GM23338 (cell line): Measurements from ENCODE around the gene DRC1. TPM values are rescaled to one million over a fixed set of nuclear protein-coding genes. Genes with fewer than 3 reads are reported as not detected.

Source experiments
- ATAC-seq: fragments of 200-7000 bp; cut with Tn5 transposase; 3 replicates; pipeline ENCODE4 v1.9.1; 2020
- DNase-seq: peaks from one replicate; pipeline ENCODE4 v3.0.0-alpha.2; 2015; ENCODE audit warnings: low spot score
- H2AFZ ChIP-seq: fragments of 200-600 bp; sonication (generic); 2 replicates; pipeline ENCODE4 v1.8.0; 2016; ENCODE audit warnings: antibody characterized with exemption, mild to moderate bottlenecking, moderate library complexity
- H3F3A ChIP-seq: fragments of 200-600 bp; sonication (generic); replicated peaks from 2 replicates; pipeline ENCODE4 v1.8.0; 2017; ENCODE audit warnings: antibody characterized with exemption, mixed run types, low read depth
- H3K27ac ChIP-seq: fragments of 200-600 bp; sonication (generic); 2 replicates; pipeline ENCODE4 v1.6.1; 2016; ENCODE audit warnings: low read depth
- H3K27me3 ChIP-seq: fragments of 200-600 bp; sonication (generic); 2 replicates; pipeline ENCODE4 v1.8.0; 2016; ENCODE audit warnings: mild to moderate bottlenecking, mixed run types, moderate library complexity; ENCODE audit not compliant: insufficient read depth
- H3K36me3 ChIP-seq: fragments of 200-600 bp; sonication (generic); 2 replicates; pipeline ENCODE4 v1.8.0; 2016; ENCODE audit warnings: mild to moderate bottlenecking; ENCODE audit not compliant: insufficient read depth
- H3K4me1 ChIP-seq: fragments of 200-600 bp; sonication (generic); 2 replicates; pipeline ENCODE4 v1.8.0; 2016; ENCODE audit warnings: mild to moderate bottlenecking, moderate library complexity; ENCODE audit not compliant: insufficient read depth
- H3K4me2 ChIP-seq: fragments of 200-600 bp; sonication (generic); 2 replicates; pipeline ENCODE4 v1.7.1; 2017; ENCODE audit warnings: mixed run types
- H3K4me3 ChIP-seq: fragments of 200-600 bp; sonication (generic); 2 replicates; pipeline ENCODE4 v1.6.1; 2016; ENCODE audit warnings: mixed run types
- H3K79me2 ChIP-seq: fragments of 200-600 bp; sonication (generic); replicated peaks from 2 replicates; pipeline ENCODE4 v1.8.0; 2017; ENCODE audit warnings: mild to moderate bottlenecking; ENCODE audit not compliant: insufficient read depth
- H3K9me2 ChIP-seq: fragments of 200-600 bp; sonication (generic); 2 replicates; pipeline ENCODE4 v1.8.0; 2017; ENCODE audit not compliant: insufficient read depth
- H4K20me1 ChIP-seq: fragments of 200-600 bp; sonication (generic); replicated peaks from 2 replicates; pipeline ENCODE4 v1.8.0; 2017; ENCODE audit warnings: mild to moderate bottlenecking; ENCODE audit not compliant: insufficient read depth
- H3K27ac Mint-ChIP-seq: 2 replicates; pipeline ENCODE4 v1.8.0; 2020; ENCODE audit warnings: inconsistent platforms, mild to moderate bottlenecking, moderate library complexity, mixed read lengths
- H3K27me3 Mint-ChIP-seq: 3 replicates; pipeline ENCODE4 v1.8.0; 2022; ENCODE audit warnings: low read depth, mild to moderate bottlenecking, moderate library complexity, mixed read lengths, inconsistent platforms; ENCODE audit not compliant: insufficient read depth, poor library complexity
- H3K36me3 Mint-ChIP-seq: 3 replicates; pipeline ENCODE4 v1.8.0; 2021; ENCODE audit warnings: low read depth, mild to moderate bottlenecking, inconsistent platforms, moderate library complexity, mixed read lengths
- H3K4me1 Mint-ChIP-seq: 3 replicates; pipeline ENCODE4 v1.8.0; 2020; ENCODE audit warnings: mild to moderate bottlenecking, inconsistent platforms, mixed read lengths
- H3K4me3 Mint-ChIP-seq: 3 replicates; pipeline ENCODE4 v1.8.0; 2021; ENCODE audit warnings: moderate library complexity, mild to moderate bottlenecking, inconsistent platforms, mixed read lengths
- H3K9me3 Mint-ChIP-seq: 3 replicates; pipeline ENCODE4 v1.8.0; 2020; ENCODE audit warnings: moderate library complexity, mild to moderate bottlenecking, inconsistent platforms, mixed read lengths
- CREB1 ChIP-seq: fragments of 250-450 bp; sonication (Bioruptor Pico); IDR thresholded peaks from 2 replicates; pipeline ENCODE4 v1.5.0; 2020; ENCODE audit warnings: low read depth, mild to moderate bottlenecking, moderate library complexity
- EZH2 ChIP-seq: fragments of 200-600 bp; sonication (generic); IDR thresholded peaks from one replicate; pipeline ENCODE4 v1.8.0; 2017; ENCODE audit warnings: antibody characterized with exemption, mild to moderate bottlenecking, low read depth; ENCODE audit not compliant: unreplicated experiment
- EZH2phosphoT487 ChIP-seq: fragments of 200-600 bp; sonication (generic); IDR thresholded peaks from one replicate; pipeline ENCODE4 v1.8.1; 2018; ENCODE audit warnings: antibody characterized with exemption; ENCODE audit not compliant: unreplicated experiment
- JUNB ChIP-seq: IDR thresholded peaks from one replicate; pipeline ENCODE4 v1.6.1; 2016; ENCODE audit warnings: antibody characterized with exemption; ENCODE audit not compliant: unreplicated experiment
- NANOG ChIP-seq: IDR thresholded peaks from 2 replicates; pipeline ENCODE4 v1.6.1; 2016; ENCODE audit warnings: antibody characterized with exemption, borderline replicate concordance
- POLR2AphosphoS5 ChIP-seq: IDR thresholded peaks from 2 replicates; pipeline ENCODE4 v1.6.1; 2016; ENCODE audit warnings: antibody characterized with exemption, low read depth
- REST ChIP-seq: IDR thresholded peaks from one replicate; pipeline ENCODE4 v1.6.1; 2018; ENCODE audit warnings: antibody characterized with exemption; ENCODE audit not compliant: unreplicated experiment
- STAT1 ChIP-seq: IDR thresholded peaks from one replicate; pipeline ENCODE4 v1.6.1; 2016; ENCODE audit warnings: antibody characterized with exemption; ENCODE audit not compliant: unreplicated experiment
- ZNF114 ChIP-seq: fragments of 250-450 bp; sonication (Bioruptor Pico); IDR thresholded peaks from 2 replicates; pipeline ENCODE4 v1.5.0; 2020; ENCODE audit warnings: mild to moderate bottlenecking, moderate library complexity
- ZNF331 ChIP-seq: fragments of 250-450 bp; sonication (Bioruptor Pico); IDR thresholded peaks from 2 replicates; pipeline ENCODE4 v1.5.0; 2020; ENCODE audit warnings: low read depth, mild to moderate bottlenecking, moderate library complexity
- polyA plus RNA-seq: library from polyadenylated mRNA; unstranded; fragments of >200 nt; fragmentation: Nextera tagmentation; extraction: Ambion mirVana; gene quantifications from 2 replicates; pipeline ENCODE4 v1.2.1, GENCODE V29; 2016
- total RNA-seq: library from RNA; depleted of rRNA; stranded (reverse); fragments of >200 nt; shearing (Covaris generic); gene quantifications from 2 replicates; pipeline ENCODE4 v1.2.3, GENCODE V29; 2014
- TF ChIP-seq, protein P1 (sequence below), 2 experiments: fragments of 200-600 bp in 1 of 2; sonication (generic) in 1 of 2; conservative IDR thresholded peaks; 2 replicates each; pipeline versions ENCODE4 v1.5.1 to v1.6.1; 2016 to 2017; ENCODE audit warnings: antibody characterized with exemption in 2 of 2, low read depth in 2 of 2, mild to moderate bottlenecking in 2 of 2, moderate library complexity in 1 of 2
- TF ChIP-seq, protein P2 (sequence below): IDR thresholded peaks from 2 replicates; pipeline ENCODE4 v1.6.1; 2016; ENCODE audit warnings: antibody characterized with exemption

The DRC1 gene
- total and polyA plus RNA-seq, 2 experiments from 2014 or later = 0.45 TPM; not detected in 1

DNA sequence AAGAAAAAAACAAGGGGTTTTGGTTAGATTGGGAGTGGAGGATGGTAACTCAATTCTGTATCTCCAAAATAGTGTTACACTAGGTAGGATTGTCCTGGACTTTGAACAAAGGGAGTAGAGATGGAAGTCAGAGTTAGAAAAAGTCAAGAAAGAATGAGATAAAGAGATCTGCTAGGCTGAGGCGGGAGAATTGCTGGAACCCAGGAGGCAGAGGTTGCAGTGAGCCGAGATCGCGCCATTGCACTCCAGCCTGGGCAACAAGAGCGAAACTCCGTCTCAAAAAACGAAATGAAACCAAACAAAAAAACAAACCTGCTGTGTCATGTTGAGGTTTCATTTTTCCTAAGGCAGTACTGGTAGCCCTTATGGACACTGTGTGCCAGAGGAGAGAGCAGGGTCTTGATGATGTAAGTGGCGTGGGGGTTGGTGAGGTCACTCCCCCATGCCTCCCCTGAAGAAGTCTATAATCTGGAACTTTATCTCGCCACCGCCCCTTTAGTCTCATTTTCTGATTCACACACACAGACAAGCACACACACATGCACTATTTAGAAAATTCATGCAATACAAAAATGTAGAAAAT is 10.5 kb downstream of the DRC1 start (continued):
- TF ChIP-seq STAT1 (no peak), ZNF331 (CRISPR knock-in tag) (no peak), EZH2phosphoT487 (no peak), CREB1 (no peak), REST (no peak), ZNF114 (CRISPR knock-in tag) (no peak), EZH2 (no peak), POLR2AphosphoS5 (no peak), NANOG (no peak)

- Mint-ChIP-seq H3K27ac (no peak overlapping the region), H3K9me3 (no peaks in the 10 kb centered on the region), H3K27me3 (peaks cover 3% of the 10 kb centered on the region), H3K4me3 (no peak overlapping the region), H3K36me3 (no peaks in the 10 kb centered on the region), H3K4me1 (no peaks in the 10 kb centered on the region)
- H3K4me1 ChIP-seq = no peaks in the 10 kb centered on the region
- no peak overlapping the region for H3K27ac ChIP-seq
- peak overlapping the region; percentile 14; the same call in 1 of the 2 replicates for H2AFZ ChIP-seq
- H4K20me1 ChIP-seq = no peaks in the 10 kb centered on the region
- no peaks in the 10 kb centered on the region for H3K79me2 ChIP-seq
- no peaks in the 10 kb centered on the region for H3K36me3 ChIP-seq
- no peak for DNase-seq
- ATAC-seq = no peak
- H3K4me2 ChIP-seq = no peak overlapping the region
- H3F3A ChIP-seq = no peaks in the 10 kb centered on the region
- H3K4me3 ChIP-seq = no peak overlapping the region
- TF ChIP-seq, protein P1, sequence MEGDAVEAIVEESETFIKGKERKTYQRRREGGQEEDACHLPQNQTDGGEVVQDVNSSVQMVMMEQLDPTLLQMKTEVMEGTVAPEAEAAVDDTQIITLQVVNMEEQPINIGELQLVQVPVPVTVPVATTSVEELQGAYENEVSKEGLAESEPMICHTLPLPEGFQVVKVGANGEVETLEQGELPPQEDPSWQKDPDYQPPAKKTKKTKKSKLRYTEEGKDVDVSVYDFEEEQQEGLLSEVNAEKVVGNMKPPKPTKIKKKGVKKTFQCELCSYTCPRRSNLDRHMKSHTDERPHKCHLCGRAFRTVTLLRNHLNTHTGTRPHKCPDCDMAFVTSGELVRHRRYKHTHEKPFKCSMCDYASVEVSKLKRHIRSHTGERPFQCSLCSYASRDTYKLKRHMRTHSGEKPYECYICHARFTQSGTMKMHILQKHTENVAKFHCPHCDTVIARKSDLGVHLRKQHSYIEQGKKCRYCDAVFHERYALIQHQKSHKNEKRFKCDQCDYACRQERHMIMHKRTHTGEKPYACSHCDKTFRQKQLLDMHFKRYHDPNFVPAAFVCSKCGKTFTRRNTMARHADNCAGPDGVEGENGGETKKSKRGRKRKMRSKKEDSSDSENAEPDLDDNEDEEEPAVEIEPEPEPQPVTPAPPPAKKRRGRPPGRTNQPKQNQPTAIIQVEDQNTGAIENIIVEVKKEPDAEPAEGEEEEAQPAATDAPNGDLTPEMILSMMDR (conservative IDR thresholded peaks at IDR 0.05; ENCODE audit: low read depth in 2 of 2) = no peak
- TF ChIP-seq ZNF331 (CRISPR knock-in tag) (no peak), CREB1 (no peak), JUNB (no peak), ZNF114 (CRISPR knock-in tag) (no peak), STAT1 (no peak), EZH2phosphoT487 (no peak), NANOG (no peak), EZH2 (no peak)
- TF ChIP-seq, protein P2, sequence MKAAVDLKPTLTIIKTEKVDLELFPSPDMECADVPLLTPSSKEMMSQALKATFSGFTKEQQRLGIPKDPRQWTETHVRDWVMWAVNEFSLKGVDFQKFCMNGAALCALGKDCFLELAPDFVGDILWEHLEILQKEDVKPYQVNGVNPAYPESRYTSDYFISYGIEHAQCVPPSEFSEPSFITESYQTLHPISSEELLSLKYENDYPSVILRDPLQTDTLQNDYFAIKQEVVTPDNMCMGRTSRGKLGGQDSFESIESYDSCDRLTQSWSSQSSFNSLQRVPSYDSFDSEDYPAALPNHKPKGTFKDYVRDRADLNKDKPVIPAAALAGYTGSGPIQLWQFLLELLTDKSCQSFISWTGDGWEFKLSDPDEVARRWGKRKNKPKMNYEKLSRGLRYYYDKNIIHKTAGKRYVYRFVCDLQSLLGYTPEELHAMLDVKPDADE = no peak
- no peaks in the 10 kb centered on the region for H3K9me2 ChIP-seq
- H3K27me3 ChIP-seq = no peaks in the 10 kb centered on the region
Observed at GRCh38 chr2:26414311-26414710, 12.6 kb downstream of the DRC1 start.
